ENCODE data around the gene SRP14. TPM values are rescaled to one million over a fixed set of nuclear protein-coding genes. Genes with fewer than 3 reads are reported as not detected.

Gene SRP14
- total RNA-seq, 1 donor from 2014 or later, result 235 TPM

- Mint-ChIP-seq H3K4me1 (ENCODE audit: unreplicated experiment) (peaks cover 27% of the 10 kb centered on the region), H3K27me3 (ENCODE audit: unreplicated experiment) (peaks cover 11% of the 10 kb centered on the region), H3K4me3 (ENCODE audit: unreplicated experiment) (no peak overlapping the region), H3K36me3 (ENCODE audit: low read depth, unreplicated experiment) (peaks cover 4% of the 10 kb centered on the region), H3K27ac (ENCODE audit: unreplicated experiment) (no peak overlapping the region), H3K9me3 (ENCODE audit: unreplicated experiment) (no peaks in the 10 kb centered on the region)
- DNase-seq (ENCODE audit: low spot score), result no peak
- TF ChIP-seq, protein P1, sequence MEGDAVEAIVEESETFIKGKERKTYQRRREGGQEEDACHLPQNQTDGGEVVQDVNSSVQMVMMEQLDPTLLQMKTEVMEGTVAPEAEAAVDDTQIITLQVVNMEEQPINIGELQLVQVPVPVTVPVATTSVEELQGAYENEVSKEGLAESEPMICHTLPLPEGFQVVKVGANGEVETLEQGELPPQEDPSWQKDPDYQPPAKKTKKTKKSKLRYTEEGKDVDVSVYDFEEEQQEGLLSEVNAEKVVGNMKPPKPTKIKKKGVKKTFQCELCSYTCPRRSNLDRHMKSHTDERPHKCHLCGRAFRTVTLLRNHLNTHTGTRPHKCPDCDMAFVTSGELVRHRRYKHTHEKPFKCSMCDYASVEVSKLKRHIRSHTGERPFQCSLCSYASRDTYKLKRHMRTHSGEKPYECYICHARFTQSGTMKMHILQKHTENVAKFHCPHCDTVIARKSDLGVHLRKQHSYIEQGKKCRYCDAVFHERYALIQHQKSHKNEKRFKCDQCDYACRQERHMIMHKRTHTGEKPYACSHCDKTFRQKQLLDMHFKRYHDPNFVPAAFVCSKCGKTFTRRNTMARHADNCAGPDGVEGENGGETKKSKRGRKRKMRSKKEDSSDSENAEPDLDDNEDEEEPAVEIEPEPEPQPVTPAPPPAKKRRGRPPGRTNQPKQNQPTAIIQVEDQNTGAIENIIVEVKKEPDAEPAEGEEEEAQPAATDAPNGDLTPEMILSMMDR (IDR thresholded peaks at IDR 0.05; ENCODE audit: unreplicated experiment), result no peak
These were observed 31.7 kb upstream of the SRP14 start for GRCh38 chr15:40070608-40071218.

DNA sequence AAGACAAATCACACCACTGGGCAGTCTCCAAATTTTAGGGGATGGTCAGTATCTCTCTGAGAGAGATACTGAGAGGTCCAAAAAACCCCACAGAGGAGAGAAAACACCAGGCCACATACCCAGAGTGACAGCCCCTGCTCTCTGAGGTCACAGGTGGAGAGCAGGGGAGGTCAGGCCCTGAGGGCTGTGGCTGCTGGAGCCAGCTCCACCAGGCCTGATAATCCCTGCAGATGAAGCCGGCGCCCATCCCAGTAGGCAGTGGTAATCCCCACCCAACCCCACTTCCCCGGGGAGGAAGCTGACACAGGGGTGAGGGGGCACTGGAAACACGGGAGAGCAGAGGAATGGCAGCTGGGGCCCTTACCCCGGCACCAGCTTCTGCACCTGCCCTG is 31.2 kb upstream of the SRP14 start:
- no peaks in the 10 kb centered on the region for H3K36me3 Mint-ChIP-seq (ENCODE audit: low read depth, unreplicated experiment)
- H3K27ac Mint-ChIP-seq (ENCODE audit: unreplicated experiment), result no peak overlapping the region
- no peak overlapping the region for H3K4me3 Mint-ChIP-seq (ENCODE audit: unreplicated experiment)
- H3K27me3 Mint-ChIP-seq (ENCODE audit: unreplicated experiment), result peaks cover 9% of the 10 kb centered on the region
- TF ChIP-seq, protein P1 (IDR thresholded peaks at IDR 0.05; ENCODE audit: unreplicated experiment), result no peak
- H3K9me3 Mint-ChIP-seq (ENCODE audit: unreplicated experiment), result no peaks in the 10 kb centered on the region
- no peak for DNase-seq (ENCODE audit: low spot score)
- peaks cover 22% of the 10 kb centered on the region for H3K4me1 Mint-ChIP-seq (ENCODE audit: unreplicated experiment)

- no peak for DNase-seq (ENCODE audit: low spot score)
- no peak overlapping the region for H3K27ac Mint-ChIP-seq (ENCODE audit: unreplicated experiment)
- TF ChIP-seq, protein P1 (IDR thresholded peaks at IDR 0.05; ENCODE audit: unreplicated experiment), result no peak
- H3K9me3 Mint-ChIP-seq (ENCODE audit: unreplicated experiment), result no peaks in the 10 kb centered on the region
- H3K27me3 Mint-ChIP-seq (ENCODE audit: unreplicated experiment), result peaks cover 9% of the 10 kb centered on the region
- H3K4me3 Mint-ChIP-seq (ENCODE audit: unreplicated experiment), result no peak overlapping the region
- no peaks in the 10 kb centered on the region for H3K36me3 Mint-ChIP-seq (ENCODE audit: low read depth, unreplicated experiment)
- peaks cover 28% of the 10 kb centered on the region for H3K4me1 Mint-ChIP-seq (ENCODE audit: unreplicated experiment)
These were observed 30.5 kb upstream of the SRP14 start for GRCh38 chr15:40069178-40070165.

DNA sequence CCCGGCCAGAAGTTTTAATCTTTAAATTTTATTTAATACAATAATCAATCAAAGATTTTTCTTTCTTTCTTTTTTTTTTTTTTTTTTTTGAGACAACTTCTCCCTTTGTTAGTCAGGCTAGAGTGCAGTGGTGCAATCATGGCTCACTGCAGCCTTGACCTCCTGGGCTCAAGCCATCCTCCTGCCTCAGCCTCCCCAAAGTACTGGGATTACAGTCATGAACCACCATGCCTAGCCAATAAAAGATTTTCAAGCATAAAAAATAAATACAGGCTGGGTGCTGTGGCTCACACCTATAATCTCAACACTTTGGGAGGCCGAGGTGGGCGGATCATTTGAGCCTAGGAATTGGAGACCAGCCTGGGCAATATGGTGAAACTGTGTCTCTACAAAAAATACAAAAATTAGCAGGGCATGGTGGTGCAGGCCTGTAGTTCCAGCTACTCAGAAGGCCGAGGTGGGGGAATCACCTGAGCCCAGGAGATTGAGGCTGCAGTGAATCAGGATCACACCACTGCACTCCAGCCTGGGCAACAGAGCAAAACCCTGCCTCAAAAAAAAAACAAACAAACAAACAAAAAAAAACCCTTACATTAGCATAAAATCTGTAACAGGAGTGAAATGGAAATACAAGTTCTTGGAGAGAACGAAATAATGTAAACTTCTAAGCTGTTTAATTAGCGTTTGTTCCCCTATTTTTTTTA is 29.1 kb upstream of the SRP14 start:
- no peaks in the 10 kb centered on the region for H3K36me3 Mint-ChIP-seq (ENCODE audit: low read depth, unreplicated experiment)
- peaks cover 8% of the 10 kb centered on the region for H3K27me3 Mint-ChIP-seq (ENCODE audit: unreplicated experiment)
- peaks cover 33% of the 10 kb centered on the region for H3K4me1 Mint-ChIP-seq (ENCODE audit: unreplicated experiment)
- no peaks in the 10 kb centered on the region for H3K9me3 Mint-ChIP-seq (ENCODE audit: unreplicated experiment)
- TF ChIP-seq, protein P1 (IDR thresholded peaks at IDR 0.05; ENCODE audit: unreplicated experiment), result no peak
- H3K27ac Mint-ChIP-seq (ENCODE audit: unreplicated experiment), result no peak overlapping the region
- H3K4me3 Mint-ChIP-seq (ENCODE audit: unreplicated experiment), result no peak overlapping the region
- no peak for DNase-seq (ENCODE audit: low spot score)
